ENCODE measurements around the gene SOCS1. TPM values are rescaled to one million over a fixed set of nuclear protein-coding genes. Genes with fewer than 3 reads are reported as not detected.

The SOCS1 gene
- total and polyA plus RNA-seq, 2 of the 4 experiments (the other 2 are of a cell fraction) = 2.0 to 22.0 TPM

- Histone ChIP-seq H3K27ac (ENCODE audit: insufficient read depth, low read length) (no peak overlapping the region), H3K56ac (ENCODE audit: extremely low read depth, insufficient read depth, low read length) (no peak overlapping the region), H2BK20ac (ENCODE audit: low read depth, low read length) (0 out of 2 replicates have a peak overlapping the region, but pooled peaks have one; percentile 14), H3K9me3 (ENCODE audit: control insufficient read depth, insufficient read depth, low read length) (no peaks in the 10 kb centered on the region), H3K9ac (ENCODE audit: low read depth, low read length) (no peak overlapping the region), H2AFZ (replicated peaks; ENCODE audit: low read length, poor library complexity) (peak overlapping the region; percentile 73), H3K4ac (ENCODE audit: low read depth, low read length) (no peak overlapping the region), H3K23ac (ENCODE audit: low read depth, low read length) (no peak overlapping the region), H3K4me1 (ENCODE audit: control insufficient read depth, insufficient read depth, low read length) (0 out of 2 replicates have a peak, but pooled peaks cover 2% of the 10 kb centered on the region), H2BK15ac (ENCODE audit: low read depth, low read length) (no peak overlapping the region), H3K4me3 (ENCODE audit: insufficient read depth, low read depth, low read length) (no peak overlapping the region), H2BK5ac (ENCODE audit: low read depth, low read length, poor library complexity, severe bottlenecking) (no peak overlapping the region), H2BK120ac (ENCODE audit: low read depth, low read length) (no peak overlapping the region), H3K79me1 (ENCODE audit: low read depth in 1 of 2, low read length in 2 of 2) (no peaks in the 10 kb centered on the region), H4K91ac (ENCODE audit: insufficient read depth, low read depth, low read length) (no peak overlapping the region), H3K36me3 (ENCODE audit: control insufficient read depth, insufficient read depth, low read length) (no peaks in the 10 kb centered on the region), H4K5ac (ENCODE audit: low read depth, low read length) (no peak overlapping the region), H3K14ac (replicated peaks; ENCODE audit: low read depth, low read length) (no peak overlapping the region), H3K18ac (ENCODE audit: low read depth, low read length) (no peak overlapping the region), H2AK9ac (replicated peaks; ENCODE audit: low read depth, low read length, poor library complexity) (peak overlapping the region; percentile 61), H4K20me1 (ENCODE audit: insufficient read depth, low read length) (no peaks in the 10 kb centered on the region), H3K4me2 (ENCODE audit: low read depth, low read length) (no peak overlapping the region; the same call in 1 of the 2 replicates), H4K8ac (ENCODE audit: low read depth in 2 of 2, low read length in 2 of 2) (no peak overlapping the region), H3K27me3 (ENCODE audit: control insufficient read depth, insufficient read depth, low read length) (peaks cover 6% of the 10 kb centered on the region), H2AK5ac (ENCODE audit: low read depth, low read length) (no peak overlapping the region), H3K9me1 (ENCODE audit: insufficient read depth, low read length) (no peaks in the 10 kb centered on the region)
- dilution Hi-C loops (cut with HindIII; ENCODE audit: low sequenced_read_pairs, unreplicated experiment) (no loop called here), in situ Hi-C loops (cut with MboI; ENCODE audit: low sequenced_read_pairs) (no loop called here), intact Hi-C loops (cut with micrococcal nuclease) (no loop called here)
- no peak for TF ChIP-seq SMC3 (IDR thresholded peaks at IDR 0.05; ENCODE audit: low read depth, low read length)
- TF ChIP-seq CHD1 (IDR thresholded peaks at IDR 0.05; ENCODE audit: low read depth, low read length) = no peak
- TF ChIP-seq CEBPB (IDR thresholded peaks at IDR 0.05; ENCODE audit: low read depth, low read length) = no peak
- TF ChIP-seq MXI1 (IDR thresholded peaks at IDR 0.05; ENCODE audit: borderline replicate concordance, low read depth, low read length) = no peak
- TF ChIP-seq POLR2A (IDR thresholded peaks at IDR 0.05; ENCODE audit: low read depth, low read length) = no peak
- no peak for TF ChIP-seq MAZ (IDR thresholded peaks at IDR 0.05; ENCODE audit: borderline replicate concordance, low read depth, low read length)
- no peak for TF ChIP-seq RFX5 (IDR thresholded peaks at IDR 0.05; ENCODE audit: low read depth, low read length)
- TF ChIP-seq MAFK (IDR thresholded peaks at IDR 0.05; ENCODE audit: low read depth, low read length) = no peak
- no peak for TF ChIP-seq RAD21 (IDR thresholded peaks at IDR 0.05; ENCODE audit: low read length)
- TF ChIP-seq BHLHE40 (IDR thresholded peaks at IDR 0.05; ENCODE audit: low read depth, low read length) = no peak
- TF ChIP-seq FOS (IDR thresholded peaks at IDR 0.05; ENCODE audit: low read depth, low read length) = no peak
- TF ChIP-seq RCOR1 (IDR thresholded peaks at IDR 0.05; ENCODE audit: insufficient replicate concordance, low read length) = no peak
- TF ChIP-seq USF2 (IDR thresholded peaks at IDR 0.05; ENCODE audit: low read depth, low read length) = no peak
- CTCF ChIA-PET = no interaction called here
- 70% methylated on average over 6 of the region's 10 CpGs; no CpG with 5 or more reads in 1 of the 2 experiments for WGBS, 2 experiments (ENCODE audit: extremely low coverage in 2 of 2, insufficient read length in 1 of 2)
- POLR2A ChIA-PET (ENCODE audit: unreplicated experiment) = no interaction called here
- ATAC-seq (ENCODE audit: low read depth) (no peak), DNase-seq (no peak)
- no TSS peak for BruUV-seq (replicated peaks)
These were observed 15.1 kb downstream of the SOCS1 start for GRCh38 chr16:11240636-11241473.

All from IMR-90 (cell line).